Ramos (cell line): ENCODE results near the gene MPI.

Experiments
- in situ Hi-C: fragments of 300-500 bp; cut with MboI; formaldehyde crosslinking; loops from one replicate; pipeline ENCODE4 v1.14.3; 2022; ENCODE audit warnings: low sequenced_read_pairs; ENCODE audit not compliant: unreplicated experiment

MPI gene, protein sequence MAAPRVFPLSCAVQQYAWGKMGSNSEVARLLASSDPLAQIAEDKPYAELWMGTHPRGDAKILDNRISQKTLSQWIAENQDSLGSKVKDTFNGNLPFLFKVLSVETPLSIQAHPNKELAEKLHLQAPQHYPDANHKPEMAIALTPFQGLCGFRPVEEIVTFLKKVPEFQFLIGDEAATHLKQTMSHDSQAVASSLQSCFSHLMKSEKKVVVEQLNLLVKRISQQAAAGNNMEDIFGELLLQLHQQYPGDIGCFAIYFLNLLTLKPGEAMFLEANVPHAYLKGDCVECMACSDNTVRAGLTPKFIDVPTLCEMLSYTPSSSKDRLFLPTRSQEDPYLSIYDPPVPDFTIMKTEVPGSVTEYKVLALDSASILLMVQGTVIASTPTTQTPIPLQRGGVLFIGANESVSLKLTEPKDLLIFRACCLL

DNA sequence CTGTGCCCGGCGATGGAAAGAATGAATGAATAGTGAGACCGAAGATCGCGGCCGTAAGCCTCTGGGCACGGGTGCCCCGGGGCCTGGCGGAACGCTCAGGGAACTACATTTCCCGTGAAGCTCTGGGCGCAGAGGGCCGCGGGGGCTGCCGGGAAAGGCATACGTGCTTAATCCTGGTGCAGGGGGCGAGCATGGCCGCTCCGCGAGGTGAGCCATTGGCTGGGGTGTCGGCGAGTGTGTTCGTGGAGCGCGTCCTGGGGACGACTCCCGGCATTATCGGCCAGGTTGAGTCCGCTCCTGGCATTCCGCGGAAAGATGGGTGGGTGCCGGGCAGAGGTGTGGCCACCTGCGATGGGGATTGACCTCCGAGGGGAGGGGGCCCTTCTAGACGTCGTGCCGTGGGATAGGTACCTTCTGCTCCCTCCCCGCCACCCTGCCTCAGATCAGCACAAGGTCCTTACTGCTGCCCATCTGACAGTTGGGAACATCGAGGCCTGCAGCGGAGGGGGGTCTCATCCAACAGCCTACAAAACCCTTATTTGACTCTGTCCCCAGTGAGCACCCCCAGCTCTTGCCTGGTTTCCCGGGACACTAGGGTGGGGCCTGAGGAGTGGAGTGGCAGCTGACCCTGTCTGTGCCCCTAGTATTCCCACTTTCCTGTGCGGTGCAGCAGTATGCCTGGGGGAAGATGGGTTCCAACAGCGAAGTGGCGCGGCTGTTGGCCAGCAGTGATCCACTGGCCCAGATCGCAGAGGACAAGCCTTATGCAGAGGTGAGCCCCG, at the start of gene MPI:
TSS of gene MPI (plus strand) at position 160 of the 782 bp plus-strand sequence. CDS start at position 192, 32 bp downstream.
- in situ Hi-C loops: no loop called here

DNA sequence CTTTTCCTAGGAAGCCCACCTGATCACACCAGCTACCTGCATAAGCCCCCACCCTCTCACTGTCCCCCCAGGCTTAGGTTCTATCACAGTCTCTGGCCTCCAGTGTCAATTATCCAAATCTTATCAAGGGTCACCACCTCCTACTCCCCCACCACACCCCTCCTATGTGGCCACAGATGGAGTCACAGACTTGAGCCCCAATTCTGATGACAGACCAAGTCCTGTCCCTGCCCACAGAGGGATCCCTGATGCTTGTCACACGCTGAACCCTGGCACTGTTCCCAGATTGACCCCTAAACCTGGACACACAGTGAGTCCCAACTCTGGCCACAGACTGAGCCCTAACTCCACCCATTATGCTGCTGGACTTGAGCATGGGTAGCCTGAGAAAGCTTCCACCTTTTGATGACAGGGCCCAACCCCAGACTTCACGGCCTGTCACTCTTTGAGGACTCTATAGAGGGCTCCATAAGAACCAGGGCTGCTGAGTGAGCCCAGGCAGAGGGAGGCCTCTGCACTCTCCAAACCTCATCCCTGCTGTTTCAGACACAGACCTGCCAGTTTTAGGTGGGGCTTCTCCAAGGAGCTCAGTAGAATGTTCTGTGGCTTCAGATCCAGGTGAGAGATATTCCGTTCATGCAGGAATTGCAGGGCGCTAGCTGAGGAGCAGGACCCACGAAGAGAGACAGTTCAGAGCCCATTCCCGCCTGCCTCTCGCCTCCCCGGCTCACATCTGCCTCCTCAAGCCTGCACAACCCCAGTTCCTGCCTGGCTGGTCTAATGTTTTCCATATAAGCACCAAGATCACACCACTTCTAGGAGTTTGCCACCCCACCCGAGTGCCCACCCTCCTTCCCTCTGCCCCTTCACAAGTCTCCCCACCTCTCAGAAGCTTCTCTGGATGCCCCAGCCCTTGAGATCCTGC, 48.7 kb upstream of the MPI start:
- in situ Hi-C loops: no loop called here

DNA sequence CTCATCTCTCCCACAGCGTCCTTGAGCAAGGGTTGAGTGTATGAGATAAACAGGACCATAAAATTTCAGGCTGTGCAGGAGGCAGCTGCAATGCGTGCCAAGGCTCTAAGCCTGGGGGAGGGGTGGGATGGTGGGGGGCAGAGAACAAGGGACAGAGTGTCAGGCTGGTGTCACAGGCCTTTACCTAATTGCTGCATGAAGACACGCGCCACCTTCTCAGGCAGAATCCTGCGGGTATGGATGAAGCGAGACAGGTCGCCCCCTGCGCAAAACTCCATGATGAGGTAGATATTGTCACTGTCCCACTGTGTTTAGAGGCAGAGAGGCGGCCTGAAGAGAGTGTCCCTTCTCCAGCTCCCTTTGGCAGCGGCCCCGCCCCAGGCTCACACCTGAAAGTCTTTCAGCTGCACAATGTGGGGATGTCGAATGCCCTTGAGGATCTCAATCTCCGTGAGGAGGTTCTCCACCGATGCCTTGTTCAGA, 47.9 kb upstream of the MPI start:
- in situ Hi-C loops: no loop called here

DNA sequence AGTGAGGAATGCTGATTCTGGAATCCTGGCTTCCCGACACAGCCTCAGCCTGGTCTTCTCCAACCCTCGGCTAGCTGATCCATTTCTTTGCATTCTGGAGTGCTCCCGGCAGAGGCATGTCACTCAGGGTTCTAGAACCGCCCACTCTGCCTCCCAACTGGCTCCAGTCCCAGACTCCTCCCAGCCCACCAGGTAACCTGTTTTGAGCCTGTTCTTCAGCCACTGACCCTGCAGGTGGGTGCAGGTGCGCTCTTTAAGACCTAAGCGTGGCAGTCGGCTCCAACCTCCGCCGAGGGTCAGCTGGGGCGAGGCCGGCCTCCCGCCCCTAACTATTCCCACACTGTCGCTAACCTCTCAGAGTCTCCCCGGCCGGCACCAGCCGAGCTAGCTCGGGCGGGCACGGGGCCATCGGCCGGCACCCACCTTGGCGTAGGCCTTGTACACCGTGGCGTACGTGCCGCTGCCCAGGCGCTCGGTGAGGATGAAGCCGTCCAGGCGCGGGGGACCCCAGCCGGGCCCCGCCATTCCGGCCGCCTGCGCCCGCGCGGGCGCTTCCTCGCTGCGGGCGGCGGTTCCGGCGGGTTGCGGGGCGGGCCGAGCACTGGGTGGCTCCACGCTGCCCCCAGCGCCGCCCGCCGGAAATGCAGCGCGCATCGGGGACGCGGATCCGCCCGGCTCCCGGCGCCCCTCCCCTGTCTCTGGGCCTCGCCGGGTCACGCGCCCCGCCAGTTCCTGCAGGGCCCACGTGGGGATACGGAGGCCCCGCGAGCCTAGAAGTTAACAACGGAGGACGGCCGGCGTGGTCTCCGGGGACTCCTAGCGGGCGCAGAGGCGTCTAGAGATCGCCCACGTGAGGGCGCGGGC, 47.0 kb upstream of the MPI start, which contains the start of gene ULK3:
TSS of gene ULK3 (minus strand) at position 576 of the 864 bp plus-strand sequence. CDS start at position 525, 51 bp downstream.
- in situ Hi-C loops: no loop called here

DNA sequence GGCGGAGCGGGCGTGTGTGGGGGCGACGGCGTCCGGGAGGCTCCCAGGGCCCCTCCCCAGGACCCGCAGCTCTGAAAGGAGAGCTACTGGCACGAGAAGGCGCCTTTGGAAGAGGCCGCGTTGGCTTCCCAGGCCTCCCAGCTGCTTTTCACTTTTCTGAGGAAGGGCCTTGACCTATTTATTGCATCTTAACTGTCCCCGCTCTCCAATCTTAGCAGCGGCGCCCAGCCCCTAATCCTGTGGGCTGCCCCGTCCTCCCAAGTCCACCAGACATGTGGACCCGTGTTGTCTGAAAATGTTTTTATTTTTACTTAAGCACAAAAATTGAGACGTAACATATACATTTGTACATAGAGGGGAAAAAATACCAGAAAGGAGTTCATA, 46.4 kb upstream of the MPI start:
- in situ Hi-C loops: no loop called here

DNA sequence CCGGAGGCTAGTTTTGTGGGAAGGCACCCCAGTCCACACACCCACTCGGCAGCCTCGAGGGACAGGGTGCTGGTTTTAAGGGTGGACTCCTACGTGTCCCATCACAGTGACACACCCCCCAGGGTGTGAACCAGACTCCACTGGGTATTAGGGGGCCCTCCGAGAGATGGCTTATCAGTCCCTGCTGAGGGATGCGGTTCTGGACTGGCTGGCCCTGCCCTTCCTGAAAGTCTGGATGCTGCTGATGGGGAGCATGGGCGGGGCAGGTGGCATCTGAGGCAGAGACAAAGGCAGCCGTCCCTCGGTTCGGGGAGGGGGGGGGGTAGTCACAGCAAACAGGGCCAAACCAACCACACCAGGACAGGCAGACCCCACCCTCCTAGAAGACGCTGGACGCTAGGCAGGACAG, 45.9 kb upstream of the MPI start:
- in situ Hi-C loops: no loop called here

DNA sequence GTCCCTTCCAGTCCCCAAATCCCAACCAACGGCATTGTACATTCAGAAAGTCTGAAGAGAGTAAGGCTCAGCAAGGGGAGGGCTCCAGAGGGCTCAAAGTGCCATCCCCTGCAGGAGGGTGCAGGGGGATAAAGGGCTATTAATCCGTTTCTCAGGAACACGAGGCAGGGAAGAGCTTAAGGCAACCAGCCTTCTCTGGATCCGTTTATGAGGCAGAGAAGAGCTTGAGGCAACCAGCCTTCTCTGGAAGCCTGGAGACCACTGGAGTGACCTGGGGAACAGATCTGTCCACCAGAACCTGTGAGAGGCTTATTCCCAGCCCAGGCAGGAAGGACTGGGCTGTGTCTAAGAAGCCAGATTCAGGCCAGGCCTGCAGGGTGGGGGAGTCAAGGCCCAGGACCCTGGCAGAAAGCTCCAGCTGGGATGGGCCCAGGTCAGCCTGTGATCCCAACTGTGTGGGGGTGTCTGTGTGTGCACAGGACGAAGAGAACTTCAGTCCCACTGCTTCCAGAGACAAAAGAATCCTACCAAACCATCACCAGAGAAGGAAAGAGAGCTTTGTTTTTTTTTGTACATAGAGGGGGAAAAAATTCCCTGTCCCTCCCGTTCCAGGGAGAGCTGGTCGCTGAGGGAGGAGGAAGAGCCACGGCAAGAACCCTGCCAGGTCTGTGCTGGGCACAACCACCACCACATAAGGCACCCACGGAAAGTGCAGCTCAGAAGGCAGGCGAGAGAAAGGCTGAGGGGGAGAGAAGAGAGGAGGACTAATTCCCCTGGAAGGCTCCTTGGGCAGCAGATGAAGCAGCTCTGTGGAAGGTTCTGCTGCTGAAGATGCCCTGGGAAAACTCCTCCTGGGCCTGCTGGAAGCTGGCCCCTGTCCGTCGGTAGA, 45.3 kb upstream of the MPI start:
- in situ Hi-C loops: no loop called here

DNA sequence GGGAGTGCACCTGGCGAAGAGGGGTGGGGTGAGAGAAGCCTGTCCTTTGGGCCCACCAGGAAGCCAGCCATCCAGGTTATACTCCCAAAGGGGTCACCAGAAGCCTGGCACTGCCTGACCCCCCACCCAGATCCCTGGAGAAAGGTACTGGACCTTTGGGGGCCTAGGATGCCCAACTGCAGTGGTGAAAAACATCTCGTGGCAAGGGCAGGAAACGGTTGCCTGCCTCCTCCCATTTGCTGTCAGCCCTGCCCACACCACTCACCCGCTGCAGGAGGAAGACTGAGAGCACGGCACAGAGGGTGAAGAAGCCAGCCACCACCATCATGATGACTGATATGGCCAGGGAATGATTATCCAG, 44.7 kb upstream of the MPI start:
- in situ Hi-C loops: no loop called here

DNA sequence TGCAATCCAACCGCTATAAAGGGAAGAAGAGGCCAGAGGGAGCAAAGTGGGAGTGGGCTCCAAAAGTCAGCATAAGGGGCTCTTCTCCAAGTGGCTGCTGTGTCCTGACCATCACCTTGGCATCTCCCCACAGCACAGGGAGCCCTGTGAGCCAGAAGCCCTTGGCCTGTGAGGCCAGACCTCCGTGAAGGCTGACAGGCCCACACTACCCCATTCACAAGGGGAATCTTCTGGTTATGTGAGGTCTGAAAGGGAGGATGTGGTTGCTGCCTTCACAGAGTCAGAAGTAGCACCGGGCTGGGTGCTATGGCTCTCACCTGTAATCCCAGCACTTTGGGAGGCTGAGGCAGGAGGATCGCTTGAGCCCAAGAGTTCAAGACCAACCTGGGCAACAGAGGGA, 44.3 kb upstream of the MPI start:
- in situ Hi-C loops: no loop called here

DNA sequence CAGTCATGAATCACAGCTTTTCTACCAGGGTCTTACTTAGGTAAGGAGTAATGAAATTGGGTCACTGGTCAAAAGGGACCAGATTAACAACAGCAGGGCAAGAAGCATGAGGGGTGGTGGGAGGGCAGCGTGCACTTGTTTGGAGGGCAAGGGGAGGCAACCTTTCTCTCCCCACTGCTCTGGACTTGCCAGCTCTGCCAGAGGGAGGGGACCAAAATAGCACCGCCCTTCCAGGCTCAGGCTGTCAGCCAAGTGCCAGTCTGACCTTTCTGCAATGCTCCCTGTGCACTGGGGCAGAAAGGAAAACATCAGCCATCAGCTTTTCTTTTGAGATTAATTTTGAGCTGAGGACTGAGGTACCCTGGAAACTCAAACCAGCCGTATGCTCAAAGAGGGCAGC, 42.4 kb upstream of the MPI start:
- in situ Hi-C loops: no loop called here

DNA sequence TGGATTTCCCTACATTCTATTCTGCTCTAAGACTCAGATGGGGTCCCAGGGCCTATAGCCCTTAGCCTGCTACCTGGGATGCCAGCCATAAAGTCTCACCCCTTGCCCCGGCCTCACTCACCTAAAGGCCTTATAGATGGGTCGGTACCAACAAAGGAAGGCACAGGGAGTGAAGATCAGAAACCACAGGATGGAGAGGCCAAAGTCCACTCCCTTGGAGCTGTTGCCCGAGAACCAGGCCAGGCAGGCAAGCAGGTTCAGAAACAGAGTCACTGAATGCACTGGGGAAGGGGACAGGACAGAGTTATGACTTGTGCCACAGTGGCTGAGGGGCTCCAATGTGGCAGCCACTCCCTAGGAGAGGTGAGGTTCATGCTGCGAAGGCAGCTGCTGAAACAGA, 39.4 kb upstream of the MPI start:
- in situ Hi-C loops: no loop called here

DNA sequence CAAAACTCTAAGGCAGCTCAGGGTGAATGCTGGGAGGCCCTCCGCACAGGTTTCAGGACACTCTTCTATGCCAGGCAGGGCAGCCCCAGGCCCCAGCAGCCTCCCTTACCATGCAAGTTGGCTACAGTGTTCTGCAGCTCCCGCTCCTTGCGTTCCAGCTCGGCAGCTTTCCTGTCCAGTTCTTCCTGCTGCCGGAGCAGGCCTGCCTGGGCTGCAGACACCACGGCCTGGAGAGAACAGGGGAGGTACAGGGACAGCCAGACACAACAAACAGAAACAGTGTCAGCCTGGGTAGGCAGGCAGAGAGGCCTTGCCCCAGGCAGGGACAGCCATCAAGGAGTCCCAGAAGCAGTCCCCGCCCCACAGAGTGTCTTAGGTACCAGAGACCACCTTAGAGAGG, 37.9 kb upstream of the MPI start:
- in situ Hi-C loops: no loop called here

DNA sequence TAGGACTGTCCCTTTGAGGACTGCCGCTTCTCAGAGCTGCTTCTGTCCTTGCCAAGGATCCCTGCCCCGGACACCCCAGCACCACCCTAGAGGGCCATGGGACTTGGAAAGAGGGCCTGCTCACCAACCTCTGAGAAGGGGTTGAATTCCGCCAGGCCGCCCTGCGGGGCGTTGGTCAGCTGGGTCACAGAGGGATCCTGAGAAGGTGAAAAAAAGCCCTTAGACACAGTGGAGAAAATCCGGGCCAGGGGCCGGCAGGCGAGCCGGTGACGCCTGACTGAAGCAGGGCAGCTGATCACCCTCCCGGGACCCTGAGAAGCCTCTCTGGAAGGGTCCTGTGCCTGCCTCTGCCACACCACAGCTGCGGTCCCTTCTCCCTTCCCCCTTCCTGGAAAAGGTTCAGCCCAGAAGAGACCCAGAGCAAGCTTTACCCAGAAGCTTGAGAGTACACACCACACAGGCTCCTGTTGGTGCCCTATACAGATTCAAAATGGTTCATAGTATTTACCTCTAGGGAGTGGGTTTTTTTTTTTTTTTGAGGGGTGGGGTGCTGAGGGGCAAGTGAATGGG, 35.3 kb upstream of the MPI start:
- in situ Hi-C loops: no loop called here

DNA sequence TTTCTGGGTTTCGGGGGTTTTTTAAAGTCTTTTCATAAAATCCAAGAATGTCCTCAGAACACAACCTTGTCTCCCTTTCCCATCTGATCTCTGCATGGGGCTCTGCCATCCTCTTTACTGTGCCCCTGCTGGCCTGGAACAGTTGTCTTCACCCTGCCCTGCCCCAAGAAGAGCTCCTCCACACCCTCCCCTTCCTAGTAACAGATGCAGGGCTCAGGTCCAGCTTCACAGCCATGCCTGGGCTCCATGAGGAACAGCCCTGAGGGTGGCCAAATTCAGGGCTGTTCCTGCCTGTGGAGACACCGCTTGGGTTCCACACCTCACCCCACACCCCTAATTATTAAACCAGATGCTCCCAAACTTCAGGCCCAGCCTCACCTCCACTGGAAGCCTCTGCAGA, 34.0 kb upstream of the MPI start:
- in situ Hi-C loops: no loop called here

DNA sequence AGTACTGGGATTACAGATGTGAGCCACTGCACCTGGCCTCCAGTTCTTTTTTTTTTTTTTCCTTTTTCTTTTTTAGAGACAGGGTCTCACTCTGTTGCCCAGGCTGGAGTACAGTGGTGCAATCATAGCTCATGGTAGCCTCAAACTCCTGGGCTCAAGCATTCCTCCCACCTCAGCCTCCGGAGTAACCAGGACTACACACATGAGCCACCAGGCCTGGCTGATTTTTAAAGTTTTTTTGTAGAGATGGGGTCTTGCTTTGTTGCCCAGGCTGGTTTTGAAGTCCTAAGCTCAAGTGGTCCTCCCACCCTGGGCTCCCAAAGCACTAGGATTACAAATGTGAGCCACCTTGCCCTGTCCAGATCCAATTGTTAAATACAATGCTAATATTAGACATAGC, 33.3 kb upstream of the MPI start:
- in situ Hi-C loops: no loop called here

DNA sequence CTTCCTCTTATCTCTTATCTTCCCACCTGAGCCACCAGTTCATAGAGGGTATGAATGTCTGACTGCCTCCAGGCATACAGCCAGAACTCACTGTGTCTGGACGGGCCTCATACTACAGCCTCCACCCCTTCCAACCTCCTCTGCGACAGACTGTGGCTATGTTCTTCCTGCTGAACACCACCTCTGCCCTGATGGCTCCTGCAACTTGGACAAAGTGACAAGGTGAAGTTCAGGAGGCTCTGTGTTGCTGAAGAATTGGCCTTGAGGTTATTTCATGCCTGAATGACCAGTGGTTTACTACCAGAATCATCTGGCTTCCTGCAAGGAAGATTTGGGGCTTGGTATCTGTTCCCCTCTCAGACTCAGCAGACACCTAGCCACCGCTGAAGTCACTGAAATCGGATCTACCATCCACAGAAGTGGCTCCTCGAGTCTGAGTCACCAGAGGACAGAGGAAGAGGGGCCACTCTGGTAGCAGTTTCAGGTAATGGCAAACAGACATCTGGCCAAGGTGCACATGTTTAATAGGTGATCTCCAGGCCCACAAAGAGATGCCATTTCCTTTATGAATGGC, 32.7 kb upstream of the MPI start:
- in situ Hi-C loops: no loop called here

DNA sequence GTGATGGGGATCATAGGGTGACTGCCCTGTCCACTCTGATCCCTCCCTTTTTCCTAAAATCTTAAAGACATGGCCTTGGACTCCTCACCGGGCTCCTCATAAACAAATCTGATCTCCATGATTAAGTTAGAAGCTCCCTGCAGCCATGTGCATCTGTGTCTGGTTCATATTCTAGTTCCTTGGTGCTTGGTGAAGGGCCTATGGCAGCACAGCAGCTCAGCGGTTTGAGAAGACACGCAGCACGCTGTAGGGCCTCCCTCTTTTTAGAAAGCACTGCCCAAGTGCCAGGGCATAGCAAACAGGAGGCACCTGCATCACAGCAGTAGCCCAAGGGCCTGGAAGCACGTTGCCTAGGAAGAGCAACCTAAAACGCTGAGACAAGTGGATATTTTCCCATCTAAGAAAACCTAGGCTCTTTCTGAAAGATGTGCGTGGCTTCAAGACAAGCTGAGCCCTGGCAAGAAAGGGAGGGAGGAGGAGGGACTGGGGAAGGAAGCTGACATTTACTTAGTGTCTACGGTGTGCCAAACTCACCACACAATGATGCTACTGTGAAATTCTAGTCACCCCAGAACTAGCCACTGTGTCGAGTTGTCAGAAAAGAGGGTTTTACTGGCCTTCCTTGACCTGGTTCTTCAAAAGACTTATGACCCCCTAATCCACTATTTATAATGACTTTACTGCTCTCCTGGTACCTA, 32.0 kb upstream of the MPI start:
- in situ Hi-C loops: no loop called here
